ACC112 (cell line): ENCODE results near the gene ARL3.

Experiments used
- H2AFZ ChIP-seq: fragments of 200-600 bp; sonication (generic); one replicate; pipeline ENCODE4 v1.6.0; 2017; ENCODE audit warnings: antibody characterized with exemption, low read length; ENCODE audit not compliant: unreplicated experiment
- H3K27ac ChIP-seq: fragments of 200-600 bp; sonication (generic); 2 replicates; pipeline ENCODE4 v1.5.1; 2014; ENCODE audit warnings: low read depth, mild to moderate bottlenecking, antibody characterized with exemption, low read length, moderate library complexity
- H3K27me3 ChIP-seq: fragments of 200-600 bp; sonication (generic); 2 replicates; pipeline ENCODE4 v1.6.1; 2014; ENCODE audit warnings: mild to moderate bottlenecking, antibody characterized with exemption, low read length, moderate library complexity, mixed read lengths; ENCODE audit not compliant: insufficient read depth
- H3K36me3 ChIP-seq: fragments of 200-600 bp; sonication (generic); 2 replicates; pipeline ENCODE4 v1.6.1; 2016; ENCODE audit warnings: mild to moderate bottlenecking, antibody characterized with exemption, low read length, moderate library complexity, mixed read lengths; ENCODE audit not compliant: insufficient read depth
- H3K4me1 ChIP-seq: fragments of 200-600 bp; sonication (generic); one replicate; pipeline ENCODE4 v1.6.1; 2016; ENCODE audit warnings: low read length, mixed read lengths; ENCODE audit not compliant: insufficient read depth, unreplicated experiment, control insufficient read depth
- H3K4me3 ChIP-seq: fragments of 200-600 bp; sonication (generic); 2 replicates; pipeline ENCODE4 v1.5.1; 2014; ENCODE audit warnings: mild to moderate bottlenecking, low read depth, low read length
- H3K79me2 ChIP-seq: fragments of 200-600 bp; sonication (generic); one replicate; pipeline ENCODE4 v1.6.0; 2016; ENCODE audit warnings: low read length; ENCODE audit not compliant: control insufficient read depth, unreplicated experiment, insufficient read depth

The ARL3 gene

DNA sequence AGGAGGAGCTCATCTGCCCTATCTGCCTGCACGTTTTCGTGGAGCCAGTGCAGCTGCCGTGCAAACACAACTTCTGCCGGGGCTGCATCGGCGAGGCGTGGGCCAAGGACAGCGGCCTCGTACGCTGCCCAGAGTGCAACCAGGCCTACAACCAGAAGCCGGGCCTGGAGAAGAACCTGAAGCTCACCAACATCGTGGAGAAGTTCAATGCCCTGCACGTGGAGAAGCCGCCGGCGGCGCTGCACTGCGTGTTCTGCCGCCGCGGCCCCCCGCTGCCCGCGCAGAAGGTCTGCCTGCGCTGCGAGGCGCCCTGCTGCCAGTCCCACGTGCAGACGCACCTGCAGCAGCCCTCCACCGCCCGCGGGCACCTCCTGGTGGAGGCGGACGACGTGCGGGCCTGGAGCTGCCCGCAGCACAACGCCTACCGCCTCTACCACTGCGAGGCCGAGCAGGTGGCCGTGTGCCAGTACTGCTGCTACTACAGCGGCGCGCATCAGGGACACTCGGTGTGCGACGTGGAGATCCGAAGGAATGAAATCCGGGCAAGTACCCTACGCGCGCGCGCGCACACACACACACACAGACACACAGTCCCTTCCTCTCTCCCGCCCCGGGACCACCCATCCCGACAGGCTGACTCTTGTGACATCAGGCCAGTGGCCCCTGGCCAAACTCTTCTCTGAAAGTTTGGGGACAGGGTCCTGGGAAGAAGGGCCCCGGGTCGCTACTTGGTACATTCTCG, 69.4 kb downstream of the ARL3 start:
- Histone ChIP-seq H2AFZ (no peak overlapping the region), H3K79me2 (peaks cover 57% of the 10 kb centered on the region), H3K36me3 (no peaks in the 10 kb centered on the region), H3K4me1 (peaks cover 30% of the 10 kb centered on the region), H3K27me3 (no peaks in the 10 kb centered on the region), H3K27ac (peak overlapping the region; percentile 93), H3K4me3 (peak overlapping the region; percentile 88)

DNA sequence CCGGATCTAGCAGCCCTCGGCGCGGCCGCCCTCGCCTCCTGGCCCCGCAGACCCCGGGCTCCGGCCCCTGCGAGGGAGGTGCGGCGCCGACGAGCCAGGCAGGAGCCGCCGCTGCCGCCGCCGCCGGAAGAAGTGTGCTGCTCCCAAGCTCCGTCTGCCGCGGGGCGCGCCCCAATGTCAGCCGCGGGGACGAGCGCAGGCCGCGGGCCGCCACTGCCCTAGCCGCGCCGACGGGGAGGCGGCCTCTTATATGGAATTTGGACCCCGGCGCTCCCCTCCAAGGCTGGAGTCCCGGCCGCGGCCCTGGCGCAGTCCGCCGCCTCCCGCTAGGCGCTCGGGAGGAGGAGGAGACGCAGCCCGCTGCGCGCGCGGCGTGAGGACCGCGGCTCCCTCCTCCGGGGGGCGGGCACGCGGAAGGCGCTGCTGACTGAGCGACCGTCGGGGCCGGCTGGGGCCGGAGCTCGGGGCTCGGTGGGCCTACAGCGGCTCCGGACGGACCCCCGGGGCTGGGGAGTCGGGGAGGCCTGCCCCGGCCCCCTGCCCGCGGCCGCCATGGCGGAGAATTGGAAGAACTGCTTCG, 70.0 kb downstream of the ARL3 start, which contains the start of gene TRIM8:
Gene TRIM8, plus strand, starts transcription at position 414 of the 580 bp plus-strand sequence. Its CDS starts 139 bp downstream, at position 553.
- H3K27ac ChIP-seq, result peak within 1 kb of the TSS; percentile 93
- no peaks in the 10 kb centered on the region for H3K36me3 ChIP-seq
- peaks cover 25% of the 10 kb centered on the region for H3K4me1 ChIP-seq
- H3K27me3 ChIP-seq, result no peaks in the 10 kb centered on the region
- H3K4me3 ChIP-seq, result peak within 1 kb of the TSS; percentile 88
- H2AFZ ChIP-seq, result no peak within 1 kb of the TSS
- peaks cover 51% of the 10 kb centered on the region for H3K79me2 ChIP-seq

DNA sequence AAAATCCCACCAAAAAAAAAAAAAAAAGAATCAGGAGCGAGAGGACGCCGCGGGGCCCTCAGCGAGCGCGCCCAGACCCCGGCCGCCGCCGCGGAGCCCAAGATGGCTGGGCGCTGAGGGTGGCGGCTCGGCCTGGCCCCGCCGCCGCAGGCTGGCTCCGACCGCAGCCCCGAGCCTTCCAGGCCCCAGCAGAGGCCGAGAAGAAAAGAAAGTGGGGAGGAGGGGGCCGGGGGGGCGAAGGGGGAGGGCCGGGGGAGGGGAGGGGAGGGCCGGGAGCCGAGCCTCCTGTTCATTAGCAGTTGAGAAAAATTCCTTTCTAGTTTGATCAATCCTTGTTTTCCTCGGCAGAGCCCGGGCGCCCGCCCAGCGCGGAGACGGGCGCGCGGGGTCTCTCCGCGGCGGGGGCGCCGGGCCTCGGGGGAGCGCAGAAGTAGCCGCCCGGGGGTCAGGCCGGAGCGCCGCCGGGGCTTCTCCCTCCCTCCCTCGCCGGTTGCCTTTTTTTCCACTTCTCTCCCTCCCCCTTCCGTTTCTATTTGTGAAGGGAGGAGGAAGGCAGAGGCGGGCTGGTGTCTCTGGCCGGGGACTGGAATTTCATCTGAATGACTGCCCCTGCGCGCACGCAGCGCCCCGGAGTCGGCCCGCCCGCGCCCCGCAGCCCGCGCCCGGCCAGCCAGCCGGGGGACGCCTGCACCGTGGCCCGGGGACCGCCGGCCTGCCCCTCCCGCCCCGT, 70.7 kb downstream of the ARL3 start:
- Histone ChIP-seq H3K27me3 (no peaks in the 10 kb centered on the region), H3K27ac (peak overlapping the region; percentile 93), H3K4me3 (peak overlapping the region; percentile 88), H2AFZ (no peak overlapping the region), H3K4me1 (peaks cover 18% of the 10 kb centered on the region), H3K79me2 (peaks cover 44% of the 10 kb centered on the region), H3K36me3 (no peaks in the 10 kb centered on the region)

DNA sequence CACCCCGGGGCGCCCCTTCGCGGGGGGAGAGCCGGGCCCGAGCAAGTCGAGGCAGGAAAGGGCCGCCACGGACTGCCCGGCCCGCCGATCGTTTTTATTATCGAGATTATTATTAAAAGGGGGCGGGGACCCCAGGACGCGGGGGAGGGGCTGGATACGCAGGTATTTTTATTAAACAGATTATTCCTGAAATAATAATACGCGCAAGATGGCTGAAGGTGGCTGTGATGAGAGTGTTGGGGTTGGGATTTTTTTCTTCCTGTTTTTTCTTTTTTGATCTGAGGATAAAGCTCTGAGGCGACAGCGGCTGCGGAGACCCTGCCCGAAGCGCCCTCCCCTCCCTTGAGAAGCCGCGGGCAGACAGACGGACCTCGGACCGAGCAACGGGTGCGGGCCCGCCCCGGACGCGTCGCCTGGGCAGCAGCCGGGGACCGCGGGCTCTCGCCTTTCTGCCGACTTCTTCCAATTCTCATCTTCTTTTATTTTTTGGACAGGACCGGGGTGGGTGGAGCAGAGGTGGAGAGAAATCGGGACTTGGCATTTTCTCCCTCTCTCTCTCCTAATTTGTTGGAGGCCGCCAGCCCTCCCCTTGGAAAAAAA, 71.4 kb downstream of the ARL3 start:
- peaks cover 38% of the 10 kb centered on the region for H3K79me2 ChIP-seq
- peaks cover 11% of the 10 kb centered on the region for H3K4me1 ChIP-seq
- H2AFZ ChIP-seq, result peak overlapping the region; percentile 64

DNA sequence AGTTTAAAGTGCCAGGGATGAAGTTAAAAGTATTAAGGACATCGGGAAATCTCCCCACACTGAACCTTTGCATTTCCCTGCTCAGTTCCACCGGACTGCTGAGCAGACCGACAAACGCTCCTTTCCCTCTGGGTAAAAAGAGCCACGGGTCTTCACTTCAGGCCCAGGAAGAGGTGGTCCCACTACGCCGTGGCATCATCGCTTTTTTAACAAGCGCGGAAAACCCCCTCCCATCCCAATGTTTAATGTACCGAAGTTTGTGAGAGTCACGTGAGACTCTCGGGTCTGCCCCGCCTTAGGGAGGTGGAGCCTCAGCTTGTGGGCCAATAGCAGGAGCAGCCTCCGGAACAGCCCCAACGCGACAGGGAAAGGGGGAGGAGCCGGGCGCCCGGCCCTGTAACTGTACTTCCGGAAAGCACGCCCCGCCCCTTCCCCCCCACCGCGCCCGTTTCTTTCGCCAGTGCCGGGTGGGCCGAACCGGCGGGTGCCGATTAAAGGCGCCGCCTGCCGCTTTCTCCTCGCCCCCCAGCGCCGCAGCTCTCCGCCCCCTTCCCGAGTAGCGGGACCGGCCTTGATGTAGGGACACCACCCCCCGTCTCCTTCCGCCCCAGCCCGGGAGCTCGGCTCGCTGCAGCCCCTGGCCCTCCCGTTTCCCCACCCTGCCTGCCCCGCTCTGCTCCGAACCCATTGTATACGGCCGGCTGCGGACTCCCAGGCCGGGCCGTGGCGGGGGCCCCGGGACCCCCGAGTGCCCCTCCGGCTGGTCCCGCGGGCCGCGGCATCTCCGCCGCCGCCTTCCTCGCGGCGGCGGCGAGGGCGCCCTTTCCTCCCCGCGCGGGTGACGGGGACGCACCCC, 72.1 kb downstream of the ARL3 start:
- H3K27ac ChIP-seq, result peak overlapping the region; percentile 93
- H2AFZ ChIP-seq, result peak overlapping the region; percentile 99
- peaks cover 4% of the 10 kb centered on the region for H3K4me1 ChIP-seq
- H3K79me2 ChIP-seq, result peaks cover 30% of the 10 kb centered on the region
- peak overlapping the region; percentile 88 for H3K4me3 ChIP-seq
- H3K36me3 ChIP-seq, result no peaks in the 10 kb centered on the region
- H3K27me3 ChIP-seq, result no peaks in the 10 kb centered on the region

More for the DNA sequence above, 71.4 kb downstream of the ARL3 start:
- no peaks in the 10 kb centered on the region for H3K27me3 ChIP-seq
- H3K36me3 ChIP-seq, result no peaks in the 10 kb centered on the region
- peak overlapping the region; percentile 88 for H3K4me3 ChIP-seq
- H3K27ac ChIP-seq, result peak overlapping the region; percentile 93

DNA sequence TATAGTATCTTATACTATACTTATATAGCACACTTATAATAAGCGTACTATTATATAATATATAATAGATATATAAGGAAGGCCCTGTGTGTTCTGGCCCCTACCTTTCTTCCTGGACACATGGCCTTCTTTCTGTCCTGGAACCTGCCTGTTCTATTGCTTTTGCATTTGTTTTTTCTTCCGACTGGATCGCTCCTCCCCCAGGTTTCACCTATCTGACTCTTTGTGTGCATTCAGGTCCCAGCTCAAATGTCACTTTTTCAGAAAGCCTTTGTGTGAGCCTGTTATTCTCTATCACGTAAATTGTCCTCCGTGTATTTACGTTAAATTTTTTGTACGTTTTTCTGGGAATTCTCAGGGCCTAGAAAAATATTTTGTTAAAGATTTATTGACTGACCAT, 72.8 kb downstream of the ARL3 start:
- H3K4me1 ChIP-seq, result no peaks in the 10 kb centered on the region
- peak overlapping the region; percentile 80 for H3K27ac ChIP-seq
- H3K4me3 ChIP-seq, result peak overlapping the region; percentile 88
- peak overlapping the region; percentile 99 for H2AFZ ChIP-seq
- no peaks in the 10 kb centered on the region for H3K36me3 ChIP-seq
- peaks cover 23% of the 10 kb centered on the region for H3K79me2 ChIP-seq
- H3K27me3 ChIP-seq, result no peaks in the 10 kb centered on the region

DNA sequence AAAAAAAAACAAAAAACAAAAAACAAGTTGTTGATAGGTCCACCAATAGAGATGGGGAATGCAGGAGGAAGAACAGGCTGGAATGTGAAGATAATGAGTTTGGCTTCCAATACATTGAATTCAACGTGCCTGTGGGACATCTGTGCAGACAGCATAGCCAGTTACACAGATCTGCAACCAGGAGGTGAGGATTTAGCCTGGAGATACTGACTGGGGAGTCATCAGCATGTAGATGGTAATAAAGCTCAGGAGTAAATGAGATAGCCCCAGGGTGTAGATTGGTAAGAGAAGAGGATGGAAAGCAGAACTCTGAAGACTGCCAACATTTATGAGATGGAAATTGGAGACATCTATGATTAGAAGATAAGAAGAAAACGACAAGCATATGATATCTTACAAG, 74.7 kb downstream of the ARL3 start:
- Histone ChIP-seq H3K4me1 (peaks cover 8% of the 10 kb centered on the region), H3K36me3 (no peaks in the 10 kb centered on the region), H3K27ac (no peak overlapping the region), H3K79me2 (peaks cover 9% of the 10 kb centered on the region), H2AFZ (no peak overlapping the region), H3K4me3 (no peak overlapping the region), H3K27me3 (no peaks in the 10 kb centered on the region)

DNA sequence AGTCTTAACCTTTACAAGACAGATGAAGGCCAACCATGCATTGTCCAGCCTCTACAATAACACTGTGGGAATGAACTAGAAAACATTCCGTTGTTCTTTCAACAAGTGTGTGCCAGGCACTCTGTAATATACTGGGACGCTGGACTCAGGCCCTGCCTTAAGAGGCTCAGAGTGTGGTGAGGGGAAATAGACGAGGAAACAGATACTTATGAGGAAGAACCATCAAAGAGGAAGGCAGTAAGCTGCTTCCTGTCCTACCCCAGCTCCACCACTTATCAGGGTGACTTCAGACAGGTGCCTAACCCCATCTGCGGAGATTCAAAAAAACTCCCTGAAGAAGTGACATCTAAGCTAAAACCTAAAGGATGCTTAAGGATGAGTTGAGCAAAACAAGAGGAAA, 78.8 kb downstream of the ARL3 start:
- no peak overlapping the region for H2AFZ ChIP-seq

DNA sequence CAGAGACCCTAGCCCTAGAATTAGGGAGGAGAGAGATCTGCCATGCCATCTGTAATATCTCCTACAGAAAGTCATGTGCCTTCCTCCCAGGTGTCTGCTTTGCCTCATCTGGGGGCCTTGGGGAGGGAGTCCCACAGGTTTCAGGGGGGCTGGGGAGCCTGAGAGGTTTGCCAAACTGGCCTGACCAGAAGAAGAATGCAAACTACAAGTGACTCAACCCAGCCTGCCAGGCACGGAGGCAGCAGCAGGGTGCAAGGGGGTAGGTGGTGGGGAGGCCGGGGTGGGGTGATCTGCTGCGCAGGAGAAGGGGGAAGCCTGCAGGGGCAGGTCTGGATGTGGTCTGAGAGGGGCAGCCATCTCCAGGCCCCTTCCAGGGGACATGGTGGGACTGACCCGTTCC, 79.5 kb downstream of the ARL3 start:
- no peaks in the 10 kb centered on the region for H3K27me3 ChIP-seq
- no peaks in the 10 kb centered on the region for H3K79me2 ChIP-seq
- no peaks in the 10 kb centered on the region for H3K36me3 ChIP-seq
- H3K27ac ChIP-seq, result peak overlapping the region; percentile 85; the same call in 1 of the 2 replicates
- H3K4me3 ChIP-seq, result no peak overlapping the region
- H3K4me1 ChIP-seq, result peaks cover 55% of the 10 kb centered on the region
- no peak overlapping the region for H2AFZ ChIP-seq

More for the DNA sequence above, 78.8 kb downstream of the ARL3 start:
- Histone ChIP-seq H3K79me2 (no peaks in the 10 kb centered on the region), H3K27ac (no peak overlapping the region), H3K27me3 (no peaks in the 10 kb centered on the region), H3K4me1 (peaks cover 48% of the 10 kb centered on the region), H3K36me3 (no peaks in the 10 kb centered on the region), H3K4me3 (no peak overlapping the region)

DNA sequence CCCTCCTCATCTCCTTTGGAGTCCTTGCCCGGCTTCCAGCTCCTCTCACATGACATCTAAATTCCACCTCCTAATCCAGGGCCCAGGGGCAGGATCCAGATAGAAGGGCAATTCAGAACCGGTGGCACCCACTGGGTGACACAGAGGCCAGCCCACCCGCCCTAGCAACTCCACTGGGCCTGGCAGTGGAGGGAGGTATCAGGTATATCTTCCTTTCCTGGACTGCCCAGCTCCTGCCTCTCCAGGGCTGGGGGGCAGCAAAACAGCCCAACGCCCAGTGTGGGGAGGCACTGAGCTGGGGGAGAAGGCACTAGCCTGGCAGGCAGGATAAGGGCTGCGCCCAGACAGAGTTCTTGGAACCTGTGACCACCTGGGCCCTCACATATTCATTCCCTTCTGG, 80.3 kb downstream of the ARL3 start:
- Histone ChIP-seq H3K79me2 (no peaks in the 10 kb centered on the region), H2AFZ (no peak overlapping the region), H3K36me3 (no peaks in the 10 kb centered on the region), H3K4me1 (peaks cover 63% of the 10 kb centered on the region), H3K4me3 (no peak overlapping the region), H3K27ac (peak overlapping the region; percentile 85), H3K27me3 (no peaks in the 10 kb centered on the region)
